B cell (primary cell): ENCODE measurements around the gene MPIG6B. TPM values are rescaled to one million over a fixed set of nuclear protein-coding genes. Genes with fewer than 3 reads are reported as not detected.
A peak's percentile ranks its signal among the peaks of the same experiment; 100 is the strongest.

ENCODE experiments used
- ATAC-seq: fragments of 200-7000 bp; cut with Tn5 transposase; one replicate; pipeline ENCODE4 v1.10.0; 2021; ENCODE audit warnings: low read depth, mild to moderate bottlenecking, moderate number of reproducible peaks, moderate library complexity
- CTCF ChIA-PET: fragments of 350-600 bp; sonication (Branson Sonifier 250); formaldehyde crosslinking; loops from one replicate; lab custom pipeline; 2021; ENCODE audit warnings: antibody characterized with exemption, inconsistent platforms; lab: Charles Lee
- POLR2A ChIA-PET: fragments of 350-600 bp; sonication (Branson Sonifier 250); formaldehyde crosslinking; loops from one replicate; lab custom pipeline; 2021; ENCODE audit warnings: antibody characterized with exemption; lab: Charles Lee
- DNase-seq: peaks from one replicate; pipeline ENCODE4 v3.0.0; 2013
- H2AFZ ChIP-seq: 2 replicates; pipeline ENCODE4 v1.6.1; 2012; ENCODE audit warnings: mild to moderate bottlenecking, low read depth, low read length; ENCODE audit not compliant: insufficient read depth, poor library complexity, severe bottlenecking
- H3K27ac ChIP-seq, 2 donors: 1 replicate in 1 of 2; 2 replicates in 1 of 2; pipeline ENCODE4 v1.5.1; 2012 to 2013; ENCODE audit warnings: low read length in 2 of 2, mild to moderate bottlenecking in 2 of 2, moderate library complexity in 1 of 2
- H3K27me3 ChIP-seq, 4 experiments: fragments of 200-600 bp in 1 of 4; sonication (generic) in 1 of 4; replicated peaks in 1 of 4; 1 replicate in 2 of 4; 2 replicates in 2 of 4; pipeline versions ENCODE4 v1.6.1 to v1.7.0; 2013 to 2016; ENCODE audit warnings: low read length in 3 of 4, mild to moderate bottlenecking in 2 of 4, mixed read lengths in 1 of 4, moderate library complexity in 1 of 4; ENCODE audit not compliant: insufficient read depth in 4 of 4, control insufficient read depth in 3 of 4; ENCODE audit errors: control extremely low read depth in 1 of 4
- H3K36me3 ChIP-seq, 2 experiments: replicated peaks in 1 of 2; 1 replicate in 1 of 2; 2 replicates in 1 of 2; pipeline versions ENCODE4 v1.6.1 to v1.7.1; 2013; ENCODE audit warnings: low read length in 1 of 2; ENCODE audit not compliant: insufficient read depth in 2 of 2, control insufficient read depth in 1 of 2; ENCODE audit errors: control extremely low read depth in 1 of 2, extremely low read depth in 1 of 2
- H3K4me1 ChIP-seq, 2 donors: fragments of 200-600 bp in 1 of 2; sonication (generic) in 1 of 2; 1 replicate in 1 of 2; 2 replicates in 1 of 2; pipeline versions ENCODE4 v1.5.1 to v1.6.1; 2013 to 2017; ENCODE audit warnings: low read length in 2 of 2; ENCODE audit not compliant: control insufficient read depth in 2 of 2, insufficient read depth in 2 of 2
- H3K4me2 ChIP-seq: replicated peaks from 2 replicates; pipeline ENCODE3; 2012; ENCODE audit warnings: mild to moderate bottlenecking, low read depth, low read length; ENCODE audit not compliant: poor library complexity, severe bottlenecking
- H3K4me3 ChIP-seq, 5 experiments: fragments of 200-600 bp in 1 of 5; sonication (generic) in 1 of 5; 1 replicate in 3 of 5; 2 replicates in 2 of 5; pipeline versions ENCODE4 v1.5.1 to v1.7.0; 2011 to 2016; ENCODE audit warnings: low read length in 4 of 5, mild to moderate bottlenecking in 4 of 5, low read depth in 2 of 5, control low read depth in 1 of 5, moderate library complexity in 1 of 5; ENCODE audit not compliant: insufficient read depth in 1 of 5; ENCODE audit errors: control extremely low read depth in 1 of 5, extremely low read depth in 1 of 5
- H3K79me2 ChIP-seq: fragments of 200-600 bp; sonication (generic); one replicate; pipeline ENCODE4 v1.6.0; 2016; ENCODE audit warnings: low read length; ENCODE audit not compliant: control insufficient read depth, insufficient read depth
- H3K9ac ChIP-seq: fragments of 200-600 bp; sonication (generic); 2 replicates; pipeline ENCODE4 v1.6.1; 2017; ENCODE audit warnings: mild to moderate bottlenecking, low read length, moderate library complexity
- H3K9me3 ChIP-seq, 3 donors: one replicate each; pipeline versions ENCODE4 v1.6.1 to v1.7.1; 2013; ENCODE audit warnings: low read length in 2 of 3; ENCODE audit not compliant: control insufficient read depth in 2 of 3, insufficient read depth in 1 of 3; ENCODE audit errors: control extremely low read depth in 1 of 3
- H4K20me1 ChIP-seq: 2 replicates; pipeline ENCODE4 v1.6.0; 2012; ENCODE audit warnings: mild to moderate bottlenecking, low read length; ENCODE audit not compliant: insufficient read depth, control insufficient read depth, poor library complexity, severe bottlenecking
- H3K27ac Mint-ChIP-seq: one replicate; pipeline ENCODE4 v1.8.0; 2021; ENCODE audit warnings: mixed read lengths
- H3K27me3 Mint-ChIP-seq: one replicate; pipeline ENCODE4 v1.8.0; 2021; ENCODE audit warnings: mixed read lengths
- H3K4me1 Mint-ChIP-seq: one replicate; pipeline ENCODE4 v1.8.0; 2021; ENCODE audit warnings: mixed read lengths
- H3K4me3 Mint-ChIP-seq: one replicate; pipeline ENCODE4 v1.8.0; 2021; ENCODE audit warnings: mixed read lengths
- H3K9me3 Mint-ChIP-seq: one replicate; pipeline ENCODE4 v1.8.0; 2022; ENCODE audit warnings: mixed read lengths; ENCODE audit not compliant: insufficient read depth
- CTCF ChIP-seq: fragments of 200-600 bp; IDR thresholded peaks from one replicate; pipeline ENCODE4 v1.8.0; 2022; ENCODE audit warnings: antibody characterized with exemption, mild to moderate bottlenecking
- EZH2 ChIP-seq: IDR thresholded peaks from 2 replicates; pipeline ENCODE4 v1.6.1; 2012; ENCODE audit warnings: borderline replicate concordance, low read depth, mild to moderate bottlenecking, moderate library complexity, low read length; ENCODE audit not compliant: insufficient read depth, poor library complexity, severe bottlenecking
- whole genome bisulfite sequencing: methylation state at CpG from one replicate; pipeline ENCODE4 v1.1.5; 2013; ENCODE audit warnings: missing lambda C conversion rate; ENCODE audit not compliant: insufficient coverage; 5-methylcytosine and 5-hydroxymethylcytosine counted together
- intact Hi-C: fragments of 100-400 bp; cut with micrococcal nuclease; formaldehyde crosslinking; loops from one replicate; pipeline ENCODE4 v1.10.0; 2022
- polyA plus RNA-seq: library from polyadenylated mRNA; depleted of rRNA; stranded (reverse); fragments of >200 nt; gene quantifications from 2 replicates; pipeline ENCODE4 v1.2.3, GENCODE V29; 2012
- total RNA-seq, 2 donors: library from RNA; stranded (reverse); fragments of 120-200 nt in 1 of 2; gene quantifications; 1 replicate in 1 of 2; 2 replicates in 1 of 2; pipeline versions ENCODE4 v1.2.3 to v1.2.4, GENCODE V29; 2013 to 2022

MPIG6B gene
- total and polyA plus RNA-seq, 2 donors (not counting 1 experiment from before 2014, with no cell fraction given), result 0.54 to 1.6 TPM

DNA sequence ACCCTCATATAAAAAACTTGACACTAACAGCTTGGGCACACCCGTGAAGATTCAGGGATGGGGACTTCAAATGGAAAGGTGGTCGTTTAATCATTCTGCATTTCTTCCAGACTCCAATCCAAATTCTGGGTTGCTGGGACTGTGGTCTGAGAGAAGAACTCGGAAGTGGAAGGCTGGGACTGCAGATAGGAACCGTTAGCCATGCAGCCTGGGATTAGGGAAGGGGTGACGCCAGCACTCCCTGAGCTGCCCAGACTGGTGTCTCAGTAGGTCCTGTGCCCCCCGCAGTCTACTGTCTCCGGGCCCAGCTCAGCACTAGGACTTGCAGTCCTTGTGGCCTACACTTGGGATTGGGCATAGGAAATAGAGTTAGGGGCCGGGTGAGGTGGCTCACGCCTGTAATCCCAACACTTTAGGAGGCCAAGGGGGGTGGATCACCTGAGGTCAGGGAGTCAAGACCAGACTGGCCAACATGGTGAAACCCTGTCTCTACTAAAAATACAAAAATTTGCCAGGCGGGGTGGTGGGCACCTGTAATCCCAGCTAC lies 13.7 kb downstream of the MPIG6B start:
- TF ChIP-seq CTCF (no peak), EZH2 (no peak)
- Mint-ChIP-seq H3K9me3 (no peaks in the 10 kb centered on the region), H3K4me1 (peaks cover 80% of the 10 kb centered on the region), H3K27ac (peak overlapping the region; percentile 91), H3K27me3 (no peaks in the 10 kb centered on the region), H3K4me3 (peak overlapping the region; percentile 100)
- Histone ChIP-seq H3K4me2 (peak overlapping the region; percentile 82), H2AFZ (peak overlapping the region; percentile 63), H3K4me1 (peaks cover 53 to 57% of the 10 kb centered on the region in 2 donors), H4K20me1 (peaks cover 7% of the 10 kb centered on the region), H3K79me2 (peaks cover 57% of the 10 kb centered on the region), H3K9me3 (no peaks in the 10 kb centered on the region), H3K9ac (peak overlapping the region; percentile 91), H3K27me3 (no peaks in the 10 kb centered on the region), H3K27ac (peak overlapping the region; percentile 81 to 96), H3K4me3 (peak overlapping the region; percentile 73 to 99 (median 87)), H3K36me3 (peaks cover 2 to 25% of the 10 kb centered on the region in 2 experiments)
- DNase-seq (peak; percentile 36), ATAC-seq (no peak)
- ChIA-PET CTCF (interaction anchor here (0.6 to 7.8 kb wide), 8 partner anchors 8 to 127 kb away, joined by 3 to 90 read pairs (median 22); partner anchors contain the start of genes DDAH2, LSM2 and NEU1), POLR2A (interaction anchor here (0.8 to 3.1 kb wide), 6 partner anchors 9 to 91 kb away, joined by 4 to 16 read pairs (median 5); partner anchors contain the start of genes ABHD16A, BAG6, CSNK2B and HSPA1B)
- intact Hi-C loops, result loop anchor here (5.0 to 10.0 kb wide), 5 partner anchors 70 to 458 kb away; partner anchors contain the start of genes CSNK2B, DDX39B, DXO and EHMT2
- 8% methylated on average over 7 of the region's 10 CpGs for WGBS
